Occipital lobe (tissue), 2 donors: ENCODE data around the gene XYLT2. TPM values are rescaled to one million over a fixed set of nuclear protein-coding genes. Genes with fewer than 3 reads are reported as not detected.

Experiments
- DNase-seq: peaks from one replicate; lab custom pipeline; 2025; lab: John Stamatoyannopoulos, UW
- total RNA-seq: library from RNA; depleted of rRNA; stranded (reverse); fragments of >200 nt; gene quantifications from one replicate; pipeline ENCODE4 v1.2.3, GENCODE V29; 2014

Gene XYLT2
- total RNA-seq, 1 donor from 2014 or later, result 7.5 TPM

- DNase-seq, result peak; percentile 52
Observed at GRCh38 chr17:50363217-50364060, 17.5 kb downstream of the XYLT2 start.

GRCh38 chr17:50364061-50364458, 18.1 kb downstream of the XYLT2 start:
- no peak for DNase-seq

- no peak for DNase-seq
Observed at GRCh38 chr17:50364715-50365114, 18.8 kb downstream of the XYLT2 start.

GRCh38 chr17:50365165-50365564, 19.2 kb downstream of the XYLT2 start:
- DNase-seq, result no peak

- DNase-seq, result no peak
Observed at GRCh38 chr17:50365649-50366393, 19.9 kb downstream of the XYLT2 start.

GRCh38 chr17:50367401-50367800, 21.5 kb downstream of the XYLT2 start:
- DNase-seq, result no peak

- DNase-seq, result no peak
Observed at GRCh38 chr17:50370052-50370451, 24.1 kb downstream of the XYLT2 start.

GRCh38 chr17:50371526-50371925, 25.6 kb downstream of the XYLT2 start:
- no peak for DNase-seq

- DNase-seq, result no peak
Observed at GRCh38 chr17:50372222-50372757, 26.4 kb downstream of the XYLT2 start.

- peak; percentile 87 for DNase-seq
Observed at GRCh38 chr17:50372758-50373556, 27.0 kb downstream of the XYLT2 start, which contains the start of the genes EME1 and MRPL27. TSS of gene EME1 (plus strand) at chr17:50373229. CDS start at chr17:50375209, 1,980 bp downstream. TSS of gene MRPL27 (minus strand) at chr17:50373184. CDS start at chr17:50373170, 14 bp downstream.

- DNase-seq, result no peak
Observed at GRCh38 chr17:50373705-50374104, 27.8 kb downstream of the XYLT2 start.

- no peak for DNase-seq
Observed at GRCh38 chr17:50375858-50376538, 30.1 kb downstream of the XYLT2 start.

- no peak for DNase-seq
Observed at GRCh38 chr17:50379351-50380132, 33.6 kb downstream of the XYLT2 start.

GRCh38 chr17:50380369-50381259, 34.7 kb downstream of the XYLT2 start:
- DNase-seq, result no peak

GRCh38 chr17:50381260-50381815, 35.4 kb downstream of the XYLT2 start:
- no peak for DNase-seq

GRCh38 chr17:50381920-50382319, 36.0 kb downstream of the XYLT2 start:
- DNase-seq, result no peak

GRCh38 chr17:50382931-50383330, 37.0 kb downstream of the XYLT2 start:
- DNase-seq, result no peak

- DNase-seq, result no peak
Observed at GRCh38 chr17:50386510-50386909, 40.6 kb downstream of the XYLT2 start.

GRCh38 chr17:50388728-50389127, 42.8 kb downstream of the XYLT2 start:
- DNase-seq, result no peak
